Suprapubic skin (tissue), 4 donors: Measurements from ENCODE around the gene DGCR8.
"Not testable (repeated sequence)": the region's sequence is repeated elsewhere in the genome, so short reads cannot be mapped to it uniquely, and the experiment has no call there.

ENCODE experiments used
- POLR2A ChIP-seq, 2 donors: fragments of 450-650 bp; IDR thresholded peaks; one replicate each; pipeline ENCODE4 v1.6.1; 2017; ENCODE audit warnings: antibody characterized with exemption in 2 of 2, mild to moderate bottlenecking in 2 of 2, moderate library complexity in 2 of 2
- POLR2AphosphoS5 ChIP-seq, 3 donors: sonication (generic); formaldehyde crosslinking; IDR thresholded peaks; one replicate each; pipeline ENCODE4 v1.6.1; 2017; ENCODE audit warnings: antibody characterized with exemption in 3 of 3
- TF ChIP-seq, protein P1 (sequence below), 2 donors: fragments of 200-600 bp in 1 of 2; fragments of 450-650 bp in 1 of 2; sonication (generic) in 1 of 2; IDR thresholded peaks; one replicate each; pipeline ENCODE4 v1.5.1; 2016 to 2019; ENCODE audit warnings: antibody characterized with exemption in 2 of 2, mild to moderate bottlenecking in 1 of 2, moderate library complexity in 1 of 2

GRCh38 chr22:20159531-20159930 is 79.5 kb downstream of the DGCR8 start:
- TF ChIP-seq, protein P1, sequence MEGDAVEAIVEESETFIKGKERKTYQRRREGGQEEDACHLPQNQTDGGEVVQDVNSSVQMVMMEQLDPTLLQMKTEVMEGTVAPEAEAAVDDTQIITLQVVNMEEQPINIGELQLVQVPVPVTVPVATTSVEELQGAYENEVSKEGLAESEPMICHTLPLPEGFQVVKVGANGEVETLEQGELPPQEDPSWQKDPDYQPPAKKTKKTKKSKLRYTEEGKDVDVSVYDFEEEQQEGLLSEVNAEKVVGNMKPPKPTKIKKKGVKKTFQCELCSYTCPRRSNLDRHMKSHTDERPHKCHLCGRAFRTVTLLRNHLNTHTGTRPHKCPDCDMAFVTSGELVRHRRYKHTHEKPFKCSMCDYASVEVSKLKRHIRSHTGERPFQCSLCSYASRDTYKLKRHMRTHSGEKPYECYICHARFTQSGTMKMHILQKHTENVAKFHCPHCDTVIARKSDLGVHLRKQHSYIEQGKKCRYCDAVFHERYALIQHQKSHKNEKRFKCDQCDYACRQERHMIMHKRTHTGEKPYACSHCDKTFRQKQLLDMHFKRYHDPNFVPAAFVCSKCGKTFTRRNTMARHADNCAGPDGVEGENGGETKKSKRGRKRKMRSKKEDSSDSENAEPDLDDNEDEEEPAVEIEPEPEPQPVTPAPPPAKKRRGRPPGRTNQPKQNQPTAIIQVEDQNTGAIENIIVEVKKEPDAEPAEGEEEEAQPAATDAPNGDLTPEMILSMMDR (IDR thresholded peaks at IDR 0.05), result not testable (repeated sequence)
- not testable (repeated sequence) for TF ChIP-seq POLR2AphosphoS5, POLR2A (IDR thresholded peaks at IDR 0.05)
